Fibroblast of lung (primary cell): Measurements from ENCODE around the gene FYN.

Experiments used
- EZH2 ChIP-seq: IDR thresholded peaks from 2 replicates; pipeline ENCODE4 v1.5.1; 2012; ENCODE audit warnings: low read length, control low read depth, mild to moderate bottlenecking; ENCODE audit errors: missing control alignments
- TF ChIP-seq, protein P1 (sequence below), 2 donors: IDR thresholded peaks in 1 of 2; conservative IDR thresholded peaks in 1 of 2; 1 replicate in 1 of 2; 2 replicates in 1 of 2; pipeline ENCODE4 v1.5.1; 2011 to 2012; ENCODE audit warnings: low read length in 2 of 2, control low read depth in 1 of 2, inconsistent platforms in 1 of 2, low read depth in 1 of 2, mild to moderate bottlenecking in 1 of 2

DNA sequence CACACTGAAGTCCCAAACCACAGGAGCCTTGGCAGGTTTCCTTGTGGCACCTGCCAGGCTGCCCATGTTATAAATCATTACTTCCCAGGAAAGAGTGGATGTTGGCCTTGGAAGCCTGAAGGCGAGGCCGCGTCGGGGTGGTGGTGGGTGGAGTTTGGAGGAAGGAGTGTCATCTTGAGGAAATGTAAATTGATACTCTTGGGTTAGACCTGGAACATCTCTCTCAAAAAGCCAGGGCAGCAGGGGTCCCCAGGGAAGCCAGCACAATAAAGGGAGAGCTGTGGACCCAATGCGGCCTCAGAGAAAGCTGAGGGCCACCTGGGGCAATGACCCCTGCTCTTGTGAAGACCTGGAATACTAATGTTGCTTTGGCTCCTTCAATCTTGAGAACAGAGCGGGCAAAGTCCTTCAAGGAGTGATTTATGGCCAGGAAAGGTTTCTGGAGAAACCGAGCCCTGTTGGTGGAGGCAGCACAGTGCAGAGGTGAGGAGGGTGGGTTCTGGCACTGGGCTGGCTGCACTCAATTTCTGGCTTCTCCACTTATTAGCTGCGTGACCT, 241.3 kb downstream of the FYN start:
- TF ChIP-seq, protein P1, sequence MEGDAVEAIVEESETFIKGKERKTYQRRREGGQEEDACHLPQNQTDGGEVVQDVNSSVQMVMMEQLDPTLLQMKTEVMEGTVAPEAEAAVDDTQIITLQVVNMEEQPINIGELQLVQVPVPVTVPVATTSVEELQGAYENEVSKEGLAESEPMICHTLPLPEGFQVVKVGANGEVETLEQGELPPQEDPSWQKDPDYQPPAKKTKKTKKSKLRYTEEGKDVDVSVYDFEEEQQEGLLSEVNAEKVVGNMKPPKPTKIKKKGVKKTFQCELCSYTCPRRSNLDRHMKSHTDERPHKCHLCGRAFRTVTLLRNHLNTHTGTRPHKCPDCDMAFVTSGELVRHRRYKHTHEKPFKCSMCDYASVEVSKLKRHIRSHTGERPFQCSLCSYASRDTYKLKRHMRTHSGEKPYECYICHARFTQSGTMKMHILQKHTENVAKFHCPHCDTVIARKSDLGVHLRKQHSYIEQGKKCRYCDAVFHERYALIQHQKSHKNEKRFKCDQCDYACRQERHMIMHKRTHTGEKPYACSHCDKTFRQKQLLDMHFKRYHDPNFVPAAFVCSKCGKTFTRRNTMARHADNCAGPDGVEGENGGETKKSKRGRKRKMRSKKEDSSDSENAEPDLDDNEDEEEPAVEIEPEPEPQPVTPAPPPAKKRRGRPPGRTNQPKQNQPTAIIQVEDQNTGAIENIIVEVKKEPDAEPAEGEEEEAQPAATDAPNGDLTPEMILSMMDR (conservative IDR thresholded peaks at IDR 0.05 in 1 of 2, IDR thresholded peaks at IDR 0.05 in 1 of 2; ENCODE audit: low read depth in 1 of 2, low read length in 2 of 2) = no peak
- TF ChIP-seq EZH2 = no peak
